HG03565 (cell line): Measurements from ENCODE around the gene SGK1.
"Not testable (repeated sequence)": the region's sequence is repeated elsewhere in the genome, so short reads cannot be mapped to it uniquely, and the experiment has no call there.

ENCODE experiments used
- ATAC-seq: cut with Tn5 transposase; IDR thresholded peaks from one replicate; pipeline ENCODE4 v1.9.1; 2021; ENCODE audit warnings: mild to moderate bottlenecking, moderate library complexity; ENCODE audit not compliant: unreplicated experiment

SGK1 gene

GRCh38 chr6:134328138-134328537, 10.2 kb upstream of the SGK1 start:
- no peak for ATAC-seq

- not testable (repeated sequence) for ATAC-seq
These were observed 8.3 kb upstream of the SGK1 start for GRCh38 chr6:134326192-134326591.

GRCh38 chr6:134324766-134325165, 6.9 kb upstream of the SGK1 start:
- no peak for ATAC-seq

- ATAC-seq: no peak
These were observed 6.2 kb upstream of the SGK1 start for GRCh38 chr6:134324141-134324540.

GRCh38 chr6:134323698-134324097, 5.8 kb upstream of the SGK1 start:
- ATAC-seq: no peak

GRCh38 chr6:134323294-134323693, 5.4 kb upstream of the SGK1 start:
- no peak for ATAC-seq

GRCh38 chr6:134322216-134322615, 4.3 kb upstream of the SGK1 start:
- no peak for ATAC-seq

- ATAC-seq: no peak
These were observed 3.3 kb upstream of the SGK1 start for GRCh38 chr6:134321246-134321645.

- ATAC-seq: not testable (repeated sequence)
These were observed 1.8 kb upstream of the SGK1 start for GRCh38 chr6:134319686-134320085.

GRCh38 chr6:134318974-134319281, 1.0 kb upstream of the SGK1 start:
- no peak for ATAC-seq

- no peak for ATAC-seq
These were observed 493 bp upstream of the SGK1 start for GRCh38 chr6:134318236-134318973.

GRCh38 chr6:134316733-134317431, 1.0 kb downstream of the SGK1 start:
- no peak for ATAC-seq

GRCh38 chr6:134315974-134316441, 1.9 kb downstream of the SGK1 start:
- no peak for ATAC-seq

- no peak for ATAC-seq
These were observed 2.7 kb downstream of the SGK1 start for GRCh38 chr6:134315189-134315588.

- ATAC-seq: no peak
These were observed 3.7 kb downstream of the SGK1 start for GRCh38 chr6:134314006-134314821.

- ATAC-seq: no peak
These were observed 5.8 kb downstream of the SGK1 start for GRCh38 chr6:134312038-134312660.

GRCh38 chr6:134310817-134311216, 7.1 kb downstream of the SGK1 start:
- ATAC-seq: no peak

GRCh38 chr6:134309983-134310605, 7.8 kb downstream of the SGK1 start:
- no peak for ATAC-seq

GRCh38 chr6:134309227-134309626, 8.7 kb downstream of the SGK1 start:
- ATAC-seq: no peak

GRCh38 chr6:134308800-134309199, 9.1 kb downstream of the SGK1 start:
- ATAC-seq: no peak

- no peak for ATAC-seq
These were observed 10.0 kb downstream of the SGK1 start for GRCh38 chr6:134307870-134308269.
